ENCODE results near the gene CRB2.

GRCh38 chr9:123406016-123406415 lies 50.0 kb downstream of the CRB2 start:
- TF ChIP-seq REST (IDR thresholded peaks at IDR 0.05; ENCODE audit: low read depth): no peak
- TF ChIP-seq MAX (IDR thresholded peaks at IDR 0.05): no peak
- no peak for TF ChIP-seq USF1 (IDR thresholded peaks at IDR 0.05)
- no peak for TF ChIP-seq CEBPB (IDR thresholded peaks at IDR 0.05)
- no peak for TF ChIP-seq ZBTB7A (IDR thresholded peaks at IDR 0.05; ENCODE audit: low read depth)
